Measurements from ENCODE around the gene EPDR1. TPM values are rescaled to one million over a fixed set of nuclear protein-coding genes. Genes with fewer than 3 reads are reported as not detected.

Gene EPDR1
- polyA plus RNA-seq, 1 donor from 2014 or later: 1.7 TPM

DNA sequence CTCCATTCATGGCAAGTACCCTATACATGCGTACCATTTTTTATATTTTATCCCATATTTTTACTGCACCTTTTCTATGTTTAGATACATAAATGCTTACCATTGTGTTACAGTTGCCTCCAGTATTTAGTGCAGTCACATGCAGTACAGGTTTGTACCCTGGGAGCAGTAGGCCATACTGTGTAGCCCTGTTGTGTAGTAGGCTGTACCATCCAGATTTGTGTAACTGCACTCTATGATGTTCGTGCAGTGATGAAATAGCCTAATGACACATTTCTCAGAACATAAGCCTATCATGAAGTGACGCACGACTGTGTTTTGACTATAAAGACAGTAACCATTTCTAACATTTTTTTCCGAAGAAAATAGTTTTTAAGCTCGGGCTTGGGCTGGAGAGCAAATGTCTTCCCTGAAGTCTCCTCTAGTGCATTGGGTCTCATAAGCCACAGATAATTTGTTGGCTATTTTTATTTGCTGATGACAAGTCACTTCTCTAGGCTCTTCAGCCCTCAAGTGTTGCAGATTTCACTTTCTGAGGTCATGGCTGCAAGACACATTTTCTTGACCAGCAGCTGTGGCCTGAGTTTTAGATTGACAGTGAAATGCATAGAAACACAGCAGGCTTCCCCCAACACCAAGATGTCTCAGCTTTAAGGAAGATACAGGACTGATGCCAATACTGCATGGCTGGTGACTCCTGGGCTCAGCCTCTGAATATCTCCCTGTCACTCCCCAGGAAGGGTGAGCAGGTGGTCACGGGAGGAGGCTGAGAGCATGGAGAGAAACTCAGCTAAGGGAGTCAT, 26.9 kb downstream of the EPDR1 start:
- TF ChIP-seq, protein P1, sequence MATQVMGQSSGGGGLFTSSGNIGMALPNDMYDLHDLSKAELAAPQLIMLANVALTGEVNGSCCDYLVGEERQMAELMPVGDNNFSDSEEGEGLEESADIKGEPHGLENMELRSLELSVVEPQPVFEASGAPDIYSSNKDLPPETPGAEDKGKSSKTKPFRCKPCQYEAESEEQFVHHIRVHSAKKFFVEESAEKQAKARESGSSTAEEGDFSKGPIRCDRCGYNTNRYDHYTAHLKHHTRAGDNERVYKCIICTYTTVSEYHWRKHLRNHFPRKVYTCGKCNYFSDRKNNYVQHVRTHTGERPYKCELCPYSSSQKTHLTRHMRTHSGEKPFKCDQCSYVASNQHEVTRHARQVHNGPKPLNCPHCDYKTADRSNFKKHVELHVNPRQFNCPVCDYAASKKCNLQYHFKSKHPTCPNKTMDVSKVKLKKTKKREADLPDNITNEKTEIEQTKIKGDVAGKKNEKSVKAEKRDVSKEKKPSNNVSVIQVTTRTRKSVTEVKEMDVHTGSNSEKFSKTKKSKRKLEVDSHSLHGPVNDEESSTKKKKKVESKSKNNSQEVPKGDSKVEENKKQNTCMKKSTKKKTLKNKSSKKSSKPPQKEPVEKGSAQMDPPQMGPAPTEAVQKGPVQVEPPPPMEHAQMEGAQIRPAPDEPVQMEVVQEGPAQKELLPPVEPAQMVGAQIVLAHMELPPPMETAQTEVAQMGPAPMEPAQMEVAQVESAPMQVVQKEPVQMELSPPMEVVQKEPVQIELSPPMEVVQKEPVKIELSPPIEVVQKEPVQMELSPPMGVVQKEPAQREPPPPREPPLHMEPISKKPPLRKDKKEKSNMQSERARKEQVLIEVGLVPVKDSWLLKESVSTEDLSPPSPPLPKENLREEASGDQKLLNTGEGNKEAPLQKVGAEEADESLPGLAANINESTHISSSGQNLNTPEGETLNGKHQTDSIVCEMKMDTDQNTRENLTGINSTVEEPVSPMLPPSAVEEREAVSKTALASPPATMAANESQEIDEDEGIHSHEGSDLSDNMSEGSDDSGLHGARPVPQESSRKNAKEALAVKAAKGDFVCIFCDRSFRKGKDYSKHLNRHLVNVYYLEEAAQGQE (IDR thresholded peaks at IDR 0.05; ENCODE audit: borderline replicate concordance): no peak
- TF ChIP-seq RAD21 (conservative IDR thresholded peaks at IDR 0.05) (no peak), EZH2 (IDR thresholded peaks at IDR 0.05; ENCODE audit: borderline replicate concordance, insufficient read depth, low read length, poor library complexity, severe bottlenecking) (no peak), SMC3 (conservative IDR thresholded peaks at IDR 0.05; ENCODE audit: poor library complexity) (no peak), EP300 (conservative IDR thresholded peaks at IDR 0.05; ENCODE audit: poor library complexity, severe bottlenecking) (no peak)
- Histone ChIP-seq H3K27me3 (ENCODE audit: insufficient read depth, low read depth, low read length) (no peaks in the 10 kb centered on the region), H3K36me3 (ENCODE audit: insufficient read depth, low read length) (no peaks in the 10 kb centered on the region), H3K9me3 (ENCODE audit: low read length) (no peaks in the 10 kb centered on the region), H3K9me2 (ENCODE audit: insufficient read depth, low read length) (no peaks in the 10 kb centered on the region), H4K20me1 (ENCODE audit: insufficient read depth) (no peaks in the 10 kb centered on the region), H3K27ac (ENCODE audit: low read length) (no peak overlapping the region), H3K79me2 (replicated peaks; ENCODE audit: insufficient read depth, low read length) (no peaks in the 10 kb centered on the region), H3K4me3 (ENCODE audit: low read length) (no peak overlapping the region), H3F3A (ENCODE audit: insufficient read depth, low read length, poor library complexity, severe bottlenecking) (no peaks in the 10 kb centered on the region), H3K9ac (ENCODE audit: low read length) (no peak overlapping the region), H2AFZ (ENCODE audit: low read depth, low read length) (no peak overlapping the region), H3K4me2 (ENCODE audit: low read length) (no peak overlapping the region)

DNA sequence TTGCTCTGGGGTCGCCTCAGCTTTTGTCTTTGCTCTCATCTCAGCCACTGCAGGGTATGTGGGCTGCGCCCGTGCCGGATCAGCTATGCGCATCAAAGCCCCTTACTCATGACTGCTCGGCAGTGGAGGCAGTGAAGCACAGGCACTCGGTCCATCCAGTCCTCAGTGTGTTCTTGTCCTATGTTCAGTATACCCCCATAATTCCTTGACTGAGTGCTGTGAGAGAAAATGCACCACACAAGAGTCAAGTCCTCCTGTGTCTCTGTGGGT, 27.4 kb downstream of the EPDR1 start:
- no peaks in the 10 kb centered on the region for H3F3A ChIP-seq (ENCODE audit: insufficient read depth, low read length, poor library complexity, severe bottlenecking)
- no peaks in the 10 kb centered on the region for H4K20me1 ChIP-seq (ENCODE audit: insufficient read depth)
- no peak overlapping the region for H3K4me3 ChIP-seq (ENCODE audit: low read length)
- H3K9ac ChIP-seq (ENCODE audit: low read length): no peak overlapping the region
- no peak overlapping the region for H3K4me2 ChIP-seq (ENCODE audit: low read length)
- no peak overlapping the region for H2AFZ ChIP-seq (ENCODE audit: low read depth, low read length)
- no peaks in the 10 kb centered on the region for H3K36me3 ChIP-seq (ENCODE audit: insufficient read depth, low read length)
- H3K79me2 ChIP-seq (replicated peaks; ENCODE audit: insufficient read depth, low read length): no peaks in the 10 kb centered on the region
- TF ChIP-seq SMC3 (conservative IDR thresholded peaks at IDR 0.05; ENCODE audit: poor library complexity) (no peak), TAF1 (IDR thresholded peaks at IDR 0.05; ENCODE audit: low read depth) (no peak)
- H3K9me3 ChIP-seq (ENCODE audit: low read length): no peaks in the 10 kb centered on the region
- no peaks in the 10 kb centered on the region for H3K9me2 ChIP-seq (ENCODE audit: insufficient read depth, low read length)
- no peak overlapping the region for H3K27ac ChIP-seq (ENCODE audit: low read length)
- H3K27me3 ChIP-seq (ENCODE audit: insufficient read depth, low read depth, low read length): no peaks in the 10 kb centered on the region

DNA sequence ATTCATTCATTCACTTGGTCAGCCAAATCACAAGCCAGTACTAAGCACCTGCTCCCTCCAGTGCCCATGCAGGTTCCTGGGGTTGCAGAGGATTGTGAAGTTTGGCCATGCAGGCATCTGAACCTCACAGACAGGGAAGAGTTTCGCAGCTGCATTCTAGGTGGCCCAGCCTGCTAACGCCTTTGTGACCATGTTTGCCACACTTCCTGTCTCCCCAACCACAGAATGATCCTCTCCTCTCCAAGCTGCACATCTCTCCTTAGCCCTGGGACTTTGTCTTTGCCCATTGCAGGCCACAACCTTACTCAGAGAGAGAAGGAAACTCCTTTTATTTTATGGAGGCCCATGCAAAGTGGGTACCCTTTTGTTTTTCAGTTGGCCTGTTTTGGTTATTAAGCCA, 31.8 kb downstream of the EPDR1 start:
- H3K4me3 ChIP-seq (ENCODE audit: low read length): no peak overlapping the region
- no peak overlapping the region for H3K4me2 ChIP-seq (ENCODE audit: low read length)
- no peaks in the 10 kb centered on the region for H3K79me2 ChIP-seq (replicated peaks; ENCODE audit: insufficient read depth, low read length)
- H3K36me3 ChIP-seq (ENCODE audit: insufficient read depth, low read length): no peaks in the 10 kb centered on the region
- H2AFZ ChIP-seq (ENCODE audit: low read depth, low read length): no peak overlapping the region
- no peak overlapping the region for H3K27ac ChIP-seq (ENCODE audit: low read length)
- no peaks in the 10 kb centered on the region for H3K9me2 ChIP-seq (ENCODE audit: insufficient read depth, low read length)
- no peaks in the 10 kb centered on the region for H3K9me3 ChIP-seq (ENCODE audit: low read length)
- no peak for TF ChIP-seq POLR2AphosphoS5 (IDR thresholded peaks at IDR 0.05)
- no peak for TF ChIP-seq EP300 (conservative IDR thresholded peaks at IDR 0.05; ENCODE audit: poor library complexity, severe bottlenecking)
- no peak for TF ChIP-seq EZH2 (IDR thresholded peaks at IDR 0.05; ENCODE audit: borderline replicate concordance, insufficient read depth, low read length, poor library complexity, severe bottlenecking)
- no peak for TF ChIP-seq TAF1 (IDR thresholded peaks at IDR 0.05; ENCODE audit: low read depth)
- no peak for TF ChIP-seq MXI1 (conservative IDR thresholded peaks at IDR 0.05; ENCODE audit: poor library complexity, severe bottlenecking)
- TF ChIP-seq, protein P2, sequence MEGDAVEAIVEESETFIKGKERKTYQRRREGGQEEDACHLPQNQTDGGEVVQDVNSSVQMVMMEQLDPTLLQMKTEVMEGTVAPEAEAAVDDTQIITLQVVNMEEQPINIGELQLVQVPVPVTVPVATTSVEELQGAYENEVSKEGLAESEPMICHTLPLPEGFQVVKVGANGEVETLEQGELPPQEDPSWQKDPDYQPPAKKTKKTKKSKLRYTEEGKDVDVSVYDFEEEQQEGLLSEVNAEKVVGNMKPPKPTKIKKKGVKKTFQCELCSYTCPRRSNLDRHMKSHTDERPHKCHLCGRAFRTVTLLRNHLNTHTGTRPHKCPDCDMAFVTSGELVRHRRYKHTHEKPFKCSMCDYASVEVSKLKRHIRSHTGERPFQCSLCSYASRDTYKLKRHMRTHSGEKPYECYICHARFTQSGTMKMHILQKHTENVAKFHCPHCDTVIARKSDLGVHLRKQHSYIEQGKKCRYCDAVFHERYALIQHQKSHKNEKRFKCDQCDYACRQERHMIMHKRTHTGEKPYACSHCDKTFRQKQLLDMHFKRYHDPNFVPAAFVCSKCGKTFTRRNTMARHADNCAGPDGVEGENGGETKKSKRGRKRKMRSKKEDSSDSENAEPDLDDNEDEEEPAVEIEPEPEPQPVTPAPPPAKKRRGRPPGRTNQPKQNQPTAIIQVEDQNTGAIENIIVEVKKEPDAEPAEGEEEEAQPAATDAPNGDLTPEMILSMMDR (IDR thresholded peaks at IDR 0.05; ENCODE audit: poor library complexity, severe bottlenecking): no peak
- TF ChIP-seq SMC3 (conservative IDR thresholded peaks at IDR 0.05; ENCODE audit: poor library complexity): no peak
- TF ChIP-seq, protein P1 (IDR thresholded peaks at IDR 0.05; ENCODE audit: borderline replicate concordance): no peak
- no peak for TF ChIP-seq RAD21 (conservative IDR thresholded peaks at IDR 0.05)
- no peaks in the 10 kb centered on the region for H4K20me1 ChIP-seq (ENCODE audit: insufficient read depth)
- no peaks in the 10 kb centered on the region for H3K27me3 ChIP-seq (ENCODE audit: insufficient read depth, low read depth, low read length)
- no peak overlapping the region for H3K9ac ChIP-seq (ENCODE audit: low read length)
- no peaks in the 10 kb centered on the region for H3F3A ChIP-seq (ENCODE audit: insufficient read depth, low read length, poor library complexity, severe bottlenecking)

Measured in neural cell (in vitro differentiated cells).